ENCODE results near the gene EXOC6.
A peak's percentile ranks its signal among the peaks of the same experiment; 100 is the strongest.

EXOC6 gene

GRCh38 chr10:93023013-93023650 lies 174.8 kb downstream of the EXOC6 start:
- no peak for DNase-seq (ENCODE audit: low spot score)

DNA sequence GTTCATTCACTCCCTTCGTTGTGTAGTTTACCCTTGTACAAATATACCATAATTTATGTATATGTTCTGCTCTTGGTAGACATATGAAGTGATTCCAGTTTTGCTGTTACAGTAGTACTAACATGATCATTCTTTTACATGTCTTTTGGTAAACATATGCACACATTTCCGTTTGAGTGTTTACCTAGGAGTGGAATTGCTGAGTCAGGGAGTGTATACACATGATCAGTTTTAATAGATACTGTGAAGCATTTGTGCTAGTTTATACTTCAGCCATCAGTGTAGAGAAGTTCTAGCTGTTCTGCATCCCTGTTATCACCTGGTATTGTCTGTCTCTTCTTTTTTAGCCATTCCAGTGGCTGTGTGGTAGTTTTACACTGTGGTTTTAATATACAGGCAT lies 177.8 kb downstream of the EXOC6 start:
- DNase-seq (ENCODE audit: low spot score), result no peak

GRCh38 chr10:93027508-93027907 lies 179.2 kb downstream of the EXOC6 start:
- no peak for DNase-seq (ENCODE audit: low spot score)

DNA sequence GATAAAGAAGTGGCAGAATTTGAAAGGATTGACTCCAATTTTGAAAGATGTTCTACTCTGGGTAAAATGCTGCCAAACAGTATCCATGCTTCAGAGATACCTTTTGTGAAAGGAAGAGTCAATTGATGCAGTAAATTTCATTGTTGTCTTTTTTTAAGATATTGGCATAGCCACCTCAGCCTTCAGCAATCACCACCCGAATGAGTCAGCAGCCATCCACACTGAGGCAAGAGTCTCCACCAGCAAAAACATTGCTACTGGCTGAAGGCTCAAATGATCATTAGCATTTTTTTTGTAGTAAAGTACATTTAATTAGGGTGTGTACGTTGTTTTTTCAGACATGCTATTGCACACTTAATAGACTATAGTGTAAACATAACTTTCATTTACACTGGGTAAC lies 180.6 kb downstream of the EXOC6 start:
- DNase-seq (ENCODE audit: low spot score), result no peak

GRCh38 chr10:93030409-93030808 lies 182.1 kb downstream of the EXOC6 start:
- DNase-seq (ENCODE audit: low spot score), result no peak

DNA sequence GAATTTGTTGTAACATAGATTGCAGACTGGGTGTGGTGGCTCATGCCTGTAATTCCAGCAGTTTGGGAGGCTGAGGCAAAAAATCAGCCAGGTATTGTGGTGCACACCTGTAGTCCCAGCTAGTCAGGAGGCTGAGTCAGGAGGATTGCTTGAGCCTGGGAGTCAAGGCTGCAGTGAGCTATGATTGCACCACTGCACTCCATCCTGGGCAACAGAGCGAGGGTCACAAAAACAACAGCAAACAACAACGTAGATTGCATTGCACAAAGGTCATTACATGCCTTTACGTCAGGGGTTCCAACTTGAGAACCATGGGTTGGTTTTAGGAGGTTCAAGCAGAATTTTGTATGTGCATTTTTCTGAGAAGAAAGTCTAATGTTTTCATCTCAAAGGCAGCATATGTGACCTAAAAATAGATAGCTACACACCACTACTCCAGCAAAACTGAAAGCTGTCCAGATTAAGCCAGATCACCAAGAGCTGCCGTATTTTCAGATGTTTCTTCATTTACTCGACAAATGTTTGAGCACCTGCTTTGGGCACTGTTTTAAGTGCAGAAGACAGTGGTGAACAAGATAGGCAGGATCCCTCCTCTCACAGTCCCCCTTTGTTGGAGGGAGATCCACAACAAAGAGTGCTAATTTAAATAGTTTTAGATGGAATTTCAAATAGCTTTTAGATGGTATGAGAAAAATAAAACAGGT lies 183.9 kb downstream of the EXOC6 start:
- DNase-seq (ENCODE audit: low spot score), result no peak

DNA sequence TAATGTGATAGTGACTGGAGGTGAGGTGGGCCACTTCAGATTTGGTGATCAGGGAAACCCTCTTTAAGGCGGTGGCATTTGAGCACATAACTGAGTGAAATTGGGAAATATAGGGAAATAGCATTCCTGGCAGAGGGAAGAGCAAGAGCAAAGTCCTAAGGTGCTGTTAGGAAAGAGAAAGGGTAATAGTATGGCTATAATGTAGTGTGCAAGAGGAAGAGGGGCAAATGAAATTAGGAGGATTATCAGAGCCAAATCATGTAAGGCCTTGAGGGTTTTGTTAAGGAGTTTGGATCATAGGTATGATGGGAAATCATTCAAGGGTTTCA lies 184.5 kb downstream of the EXOC6 start:
- DNase-seq (ENCODE audit: low spot score), result no peak

- no peak for DNase-seq (ENCODE audit: low spot score)
Observed at GRCh38 chr10:93034426-93034825, 186.1 kb downstream of the EXOC6 start.

GRCh38 chr10:93039110-93039509 lies 190.8 kb downstream of the EXOC6 start:
- no peak for DNase-seq (ENCODE audit: low spot score)

DNA sequence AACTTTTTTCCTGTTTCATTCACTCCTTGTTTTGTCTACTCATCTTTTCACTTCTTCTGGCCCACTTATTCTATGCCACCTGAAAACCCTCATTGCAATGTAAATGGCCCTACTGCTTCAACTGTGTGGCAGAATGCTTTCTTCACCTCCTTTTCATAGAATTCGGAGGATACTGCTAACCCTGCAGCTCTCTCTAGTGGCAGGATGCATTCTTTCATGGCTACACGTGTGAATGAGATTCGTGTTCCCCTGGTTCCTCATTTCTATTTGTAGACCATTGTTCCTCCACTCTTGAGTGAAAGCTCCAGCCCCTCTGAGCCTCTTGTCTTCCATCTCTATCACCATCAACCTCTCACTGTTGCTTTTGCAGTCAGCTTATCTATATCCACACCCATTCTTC lies 191.4 kb downstream of the EXOC6 start:
- DNase-seq (ENCODE audit: low spot score), result peak; percentile 74

DNA sequence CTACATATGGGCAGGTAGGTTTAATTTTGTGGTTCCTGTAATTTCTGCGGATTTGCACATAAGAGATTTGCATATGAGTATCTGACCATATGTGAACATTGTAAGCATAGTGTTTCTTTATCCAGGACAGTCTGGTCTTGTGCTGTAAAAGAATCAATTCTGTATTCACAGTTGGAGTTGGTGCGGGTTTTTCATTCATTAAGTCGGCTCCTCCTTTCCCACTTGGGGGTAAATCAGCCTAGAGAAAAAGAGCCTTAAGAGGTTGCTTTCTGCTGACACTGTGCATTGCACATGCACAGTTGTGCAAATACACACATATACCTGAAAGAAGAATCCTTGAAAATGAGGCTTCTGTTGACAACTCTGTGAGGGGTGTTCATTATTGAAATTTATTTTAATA lies 206.2 kb downstream of the EXOC6 start:
- no peak for DNase-seq (ENCODE audit: low spot score)

DNA sequence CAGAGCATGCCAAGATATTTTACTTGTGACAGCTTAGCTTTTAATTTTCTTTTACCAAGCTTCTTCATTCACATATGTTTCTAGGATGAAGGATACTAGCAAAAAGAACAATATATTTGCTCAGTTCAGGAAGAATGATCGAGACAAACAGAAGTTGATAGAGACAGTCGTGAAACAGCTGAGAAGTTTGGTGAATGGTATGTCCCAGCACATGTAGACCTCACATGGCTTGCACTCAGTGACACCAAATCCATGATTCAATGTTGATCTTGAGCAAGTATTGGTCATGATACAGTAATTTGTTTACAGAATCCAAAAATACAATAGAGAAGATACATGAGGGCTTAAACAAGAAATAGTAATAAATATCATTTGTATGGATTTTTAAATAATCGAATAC lies 209.8 kb downstream of the EXOC6 start:
- DNase-seq (ENCODE audit: low spot score), result no peak

DNA sequence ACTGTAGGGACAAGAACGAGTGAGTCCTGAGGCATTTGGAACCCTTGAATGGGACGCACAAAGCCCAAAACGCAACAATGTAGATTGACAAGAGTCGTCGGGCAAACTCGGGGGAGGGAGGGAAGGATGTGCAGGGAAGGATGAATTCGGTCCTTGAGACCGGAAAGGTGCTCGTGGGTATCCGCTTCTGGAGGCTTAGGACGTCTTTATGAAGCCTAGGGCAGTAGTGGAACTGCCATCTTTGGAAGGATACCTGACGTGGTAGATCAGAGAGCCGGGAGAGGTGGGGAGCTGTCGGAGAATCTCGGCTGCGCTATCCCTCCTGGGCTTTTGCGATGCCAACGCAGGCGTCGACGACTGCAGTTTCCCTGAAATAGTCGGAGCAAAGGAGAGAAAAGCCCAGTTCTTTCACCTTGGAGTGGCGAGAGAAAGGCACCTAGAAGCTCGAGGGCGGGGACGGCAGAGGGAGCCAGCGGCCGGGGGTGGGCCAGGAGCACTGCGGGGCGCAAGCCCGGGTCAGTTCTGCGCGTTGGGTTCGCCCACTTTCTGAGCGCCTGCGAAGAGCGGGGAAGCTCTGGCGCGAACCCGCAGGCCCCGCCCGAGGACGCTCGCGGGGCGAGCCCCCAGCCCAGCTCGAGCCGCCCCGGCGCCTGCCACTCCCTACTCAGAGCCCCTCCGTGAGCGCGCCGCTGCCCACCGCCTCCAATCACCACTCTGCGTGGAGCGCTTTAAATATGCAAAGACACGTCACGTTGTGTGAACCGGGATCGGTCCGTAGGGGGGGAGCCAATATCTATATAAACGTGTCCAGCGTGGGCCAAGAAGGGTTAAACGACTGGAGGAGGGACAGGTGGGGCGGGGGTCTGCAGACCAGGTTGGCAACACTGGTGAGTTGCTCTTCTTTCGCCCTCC lies 211.9 kb downstream of the EXOC6 start, which contains the start of gene CYP26C1:
Gene CYP26C1, plus strand, starts transcription at position 824 of the 912 bp plus-strand sequence. CDS start 466 bp downstream, outside the sequence.
- DNase-seq (ENCODE audit: low spot score), result no peak

DNA sequence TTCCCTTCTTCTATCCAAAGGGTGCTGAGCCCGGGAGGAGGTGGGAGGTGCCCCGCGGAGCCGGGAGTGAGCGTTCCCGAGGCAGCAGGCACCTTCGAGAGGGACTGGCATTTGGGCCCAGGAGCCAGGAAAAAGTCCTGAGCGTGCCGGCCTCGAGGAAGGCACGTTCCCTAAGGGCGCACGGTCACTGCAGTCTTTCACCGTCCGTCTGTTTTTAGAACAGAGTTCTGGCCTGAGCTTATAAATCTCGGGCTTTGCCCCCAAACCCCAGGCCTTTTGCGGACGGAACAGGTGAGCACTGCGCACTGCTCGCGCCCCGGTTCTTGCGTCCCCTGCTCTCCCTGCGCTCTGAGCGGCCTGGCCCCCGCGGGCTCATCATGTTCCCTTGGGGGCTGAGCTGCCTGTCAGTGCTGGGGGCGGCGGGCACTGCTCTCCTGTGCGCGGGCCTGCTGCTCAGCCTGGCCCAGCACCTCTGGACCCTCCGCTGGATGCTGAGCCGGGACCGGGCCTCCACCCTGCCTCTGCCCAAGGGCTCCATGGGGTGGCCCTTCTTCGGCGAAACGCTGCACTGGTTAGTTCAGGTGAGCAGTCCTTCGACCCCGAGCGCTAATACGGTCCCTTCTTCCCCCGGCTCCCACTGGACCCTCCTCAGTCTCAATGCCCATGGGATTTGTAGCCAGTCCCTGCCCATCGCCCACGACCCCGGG lies 212.7 kb downstream of the EXOC6 start:
- no peak for DNase-seq (ENCODE audit: low spot score)

GRCh38 chr10:93061594-93062513 lies 213.5 kb downstream of the EXOC6 start:
- DNase-seq (ENCODE audit: low spot score), result no peak

GRCh38 chr10:93062514-93063143 lies 214.3 kb downstream of the EXOC6 start:
- DNase-seq (ENCODE audit: low spot score), result no peak

DNA sequence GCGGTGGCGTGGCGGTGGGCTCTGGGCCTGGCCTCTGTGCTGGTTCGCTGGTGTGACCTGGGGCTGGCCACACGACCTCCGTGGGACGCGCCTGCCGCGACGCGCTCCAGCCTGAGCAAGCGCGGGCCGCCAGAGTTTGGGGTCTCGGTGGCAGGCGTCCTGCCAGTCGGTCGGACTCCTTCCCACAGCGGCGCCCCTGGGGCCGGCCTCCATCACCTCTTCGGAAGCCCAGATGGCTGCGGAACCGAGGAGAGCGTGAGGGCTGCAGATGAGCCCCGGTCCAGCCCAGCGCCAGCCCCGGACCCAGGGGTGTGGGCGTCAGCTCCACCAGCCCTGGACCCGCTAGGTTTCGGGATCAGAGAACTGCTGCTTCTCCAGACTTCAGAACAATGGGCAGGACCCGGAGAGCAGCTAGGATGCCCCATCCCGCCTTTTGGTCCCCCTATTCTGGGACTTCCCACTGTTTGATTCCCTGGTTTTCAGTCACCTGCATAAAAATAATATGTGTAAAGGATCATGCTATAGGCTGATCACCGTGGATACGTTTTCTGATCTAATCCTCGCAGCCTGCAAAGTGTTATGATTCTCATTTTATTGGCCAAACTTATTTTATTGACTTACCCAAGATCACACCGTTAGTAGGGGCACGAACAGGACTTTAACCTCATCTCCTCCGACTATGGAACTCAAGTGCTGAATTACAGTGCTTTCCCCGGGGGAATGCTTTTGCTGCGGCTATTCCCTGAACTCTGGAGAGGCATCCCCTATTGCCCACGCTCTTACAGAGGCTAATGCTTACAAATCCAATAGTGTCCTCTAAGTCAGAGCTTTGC lies 215.0 kb downstream of the EXOC6 start:
- no peak for DNase-seq (ENCODE audit: low spot score)

GRCh38 chr10:93063977-93064660 lies 215.8 kb downstream of the EXOC6 start:
- no peak for DNase-seq (ENCODE audit: low spot score)
